ENCODE measurements around the gene HS3ST5. TPM values are rescaled to one million over a fixed set of nuclear protein-coding genes. Genes with fewer than 3 reads are reported as not detected.
A peak's percentile ranks its signal among the peaks of the same experiment; 100 is the strongest.

The HS3ST5 gene
- total RNA-seq, 1 experiment from 2014 or later: 0.09 TPM

GRCh38 chr6:114096561-114097172, 246.2 kb downstream of the HS3ST5 start:
- H2AFZ ChIP-seq: no peak overlapping the region
- no peaks in the 10 kb centered on the region for H3K4me1 ChIP-seq (replicated peaks; ENCODE audit: insufficient read depth)
- no peak overlapping the region for H3K27ac ChIP-seq
- intact Hi-C loops (cut with micrococcal nuclease; ENCODE audit: unreplicated experiment): loop anchor here (1.0 to 5.0 kb wide), 3 partner anchors 101 to 651 kb away; no protein-coding TSS in a partner anchor
- no peak for DNase-seq
- no peaks in the 10 kb centered on the region for H3K79me2 ChIP-seq (ENCODE audit: low read depth)
- H3F3A ChIP-seq (ENCODE audit: insufficient read depth, low read depth): no peaks in the 10 kb centered on the region
- TF ChIP-seq EZH2 (IDR thresholded peaks at IDR 0.05; ENCODE audit: low read depth) (no peak), CTCF (conservative IDR thresholded peaks at IDR 0.05) (peak; percentile 99)
- H3K9me3 ChIP-seq (ENCODE audit: insufficient read depth, low read depth): no peaks in the 10 kb centered on the region
- ChIA-PET CTCF (interaction anchor here (0.7 kb wide), 1 partner anchor 124 kb away, joined by 3 read pairs; no protein-coding TSS in a partner anchor), POLR2A (ENCODE audit: unreplicated experiment) (no interaction called here)
- H4K20me1 ChIP-seq (ENCODE audit: insufficient read depth): no peaks in the 10 kb centered on the region
- H3K9me2 ChIP-seq (ENCODE audit: insufficient read depth): no peaks in the 10 kb centered on the region
- H3K27me3 ChIP-seq (ENCODE audit: insufficient read depth, low read depth): no peaks in the 10 kb centered on the region
- no peak overlapping the region for H3K4me3 ChIP-seq
- BruUV-seq (replicated peaks): no TSS peak
- no peak overlapping the region for H3K4me2 ChIP-seq
- no peaks in the 10 kb centered on the region for H3K36me3 ChIP-seq (ENCODE audit: low read depth)

- no peak overlapping the region for H3K4me2 ChIP-seq
- no peaks in the 10 kb centered on the region for H3K36me3 ChIP-seq (ENCODE audit: low read depth)
- H4K20me1 ChIP-seq (ENCODE audit: insufficient read depth): no peaks in the 10 kb centered on the region
- no peaks in the 10 kb centered on the region for H3F3A ChIP-seq (ENCODE audit: insufficient read depth, low read depth)
- H3K4me1 ChIP-seq (replicated peaks; ENCODE audit: insufficient read depth): no peaks in the 10 kb centered on the region
- intact Hi-C loops (cut with micrococcal nuclease; ENCODE audit: unreplicated experiment): no loop called here
- no TSS peak for BruUV-seq (replicated peaks)
- H2AFZ ChIP-seq: no peak overlapping the region
- ChIA-PET POLR2A (ENCODE audit: unreplicated experiment) (no interaction called here), CTCF (no interaction called here)
- no peak overlapping the region for H3K4me3 ChIP-seq
- no peaks in the 10 kb centered on the region for H3K27me3 ChIP-seq (ENCODE audit: insufficient read depth, low read depth)
- H3K9me2 ChIP-seq (ENCODE audit: insufficient read depth): no peaks in the 10 kb centered on the region
- H3K27ac ChIP-seq: no peak overlapping the region
- no peaks in the 10 kb centered on the region for H3K79me2 ChIP-seq (ENCODE audit: low read depth)
- TF ChIP-seq EZH2 (IDR thresholded peaks at IDR 0.05; ENCODE audit: low read depth) (no peak), CTCF (conservative IDR thresholded peaks at IDR 0.05) (no peak)
- no peak for DNase-seq
- no peaks in the 10 kb centered on the region for H3K9me3 ChIP-seq (ENCODE audit: insufficient read depth, low read depth)
These were observed 249.9 kb downstream of the HS3ST5 start for GRCh38 chr6:114092943-114093342.

GRCh38 chr6:114090626-114091025, 252.2 kb downstream of the HS3ST5 start:
- Histone ChIP-seq H3K79me2 (ENCODE audit: low read depth) (no peaks in the 10 kb centered on the region), H3K27me3 (ENCODE audit: insufficient read depth, low read depth) (no peaks in the 10 kb centered on the region), H3K36me3 (ENCODE audit: low read depth) (no peaks in the 10 kb centered on the region), H3K4me2 (no peak overlapping the region), H3F3A (ENCODE audit: insufficient read depth, low read depth) (no peaks in the 10 kb centered on the region), H3K9me2 (ENCODE audit: insufficient read depth) (no peaks in the 10 kb centered on the region), H2AFZ (no peak overlapping the region), H3K27ac (no peak overlapping the region), H3K4me1 (replicated peaks; ENCODE audit: insufficient read depth) (no peaks in the 10 kb centered on the region), H3K4me3 (no peak overlapping the region), H4K20me1 (ENCODE audit: insufficient read depth) (no peaks in the 10 kb centered on the region), H3K9me3 (ENCODE audit: insufficient read depth, low read depth) (no peaks in the 10 kb centered on the region)
- intact Hi-C loops (cut with micrococcal nuclease; ENCODE audit: unreplicated experiment): no loop called here
- TF ChIP-seq CTCF (conservative IDR thresholded peaks at IDR 0.05) (no peak), EZH2 (IDR thresholded peaks at IDR 0.05; ENCODE audit: low read depth) (no peak)
- ChIA-PET POLR2A (ENCODE audit: unreplicated experiment) (no interaction called here), CTCF (no interaction called here)
- no peak for DNase-seq
- BruUV-seq (replicated peaks): no TSS peak

All from PC-9 (cell line).